Hippocampal formation (tissue), 2 donors: ENCODE measurements around the gene LIMA1.

Experiments used
- DNase-seq, 2 donors: peaks; one replicate each; lab custom pipeline; 2025; lab: John Stamatoyannopoulos, UW

Gene LIMA1

GRCh38 chr12:50129290-50129689, 154.0 kb downstream of the LIMA1 start:
- no peak for DNase-seq

GRCh38 chr12:50127546-50127945, 155.8 kb downstream of the LIMA1 start:
- no peak for DNase-seq
